OCI-LY1 (cell line): ENCODE results near the gene PPP1R27.

Experiments used
- EZH2 ChIP-seq: fragments of 200-600 bp; sonication (generic), shearing (Covaris generic); IDR thresholded peaks from 2 replicates; pipeline ENCODE4 v1.8.0; 2017; ENCODE audit warnings: borderline replicate concordance, mixed run types, mild to moderate bottlenecking, antibody characterized with exemption, low read length, moderate library complexity, mixed read lengths
- TF ChIP-seq, protein P1 (sequence below): fragments of 200-600 bp; sonication (generic), shearing (Covaris generic); IDR thresholded peaks from 2 replicates; pipeline ENCODE4 v1.5.1; 2017; ENCODE audit warnings: mild to moderate bottlenecking, antibody characterized with exemption, low read length, moderate library complexity, mixed read lengths

DNA sequence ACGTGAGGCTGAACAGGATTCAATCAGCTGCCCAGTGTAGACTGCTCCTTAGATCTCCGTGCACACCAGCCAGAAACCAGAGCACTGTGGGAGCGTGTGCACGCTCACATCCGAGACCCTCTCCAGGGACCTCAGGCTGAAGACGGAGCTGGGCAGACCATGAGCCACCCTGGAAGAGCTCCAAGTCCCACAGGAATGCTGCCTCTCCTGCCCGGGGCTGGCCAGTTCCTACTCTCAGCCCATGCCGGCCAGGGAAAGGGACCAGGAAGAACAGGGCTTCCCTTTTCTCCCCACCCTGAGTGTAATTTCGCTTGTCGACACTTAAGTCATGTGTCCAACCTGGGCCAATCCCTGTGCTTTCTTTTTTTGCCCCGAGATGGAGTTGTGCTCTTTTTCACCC is 49.7 kb upstream of the PPP1R27 start:
- TF ChIP-seq, protein P1, sequence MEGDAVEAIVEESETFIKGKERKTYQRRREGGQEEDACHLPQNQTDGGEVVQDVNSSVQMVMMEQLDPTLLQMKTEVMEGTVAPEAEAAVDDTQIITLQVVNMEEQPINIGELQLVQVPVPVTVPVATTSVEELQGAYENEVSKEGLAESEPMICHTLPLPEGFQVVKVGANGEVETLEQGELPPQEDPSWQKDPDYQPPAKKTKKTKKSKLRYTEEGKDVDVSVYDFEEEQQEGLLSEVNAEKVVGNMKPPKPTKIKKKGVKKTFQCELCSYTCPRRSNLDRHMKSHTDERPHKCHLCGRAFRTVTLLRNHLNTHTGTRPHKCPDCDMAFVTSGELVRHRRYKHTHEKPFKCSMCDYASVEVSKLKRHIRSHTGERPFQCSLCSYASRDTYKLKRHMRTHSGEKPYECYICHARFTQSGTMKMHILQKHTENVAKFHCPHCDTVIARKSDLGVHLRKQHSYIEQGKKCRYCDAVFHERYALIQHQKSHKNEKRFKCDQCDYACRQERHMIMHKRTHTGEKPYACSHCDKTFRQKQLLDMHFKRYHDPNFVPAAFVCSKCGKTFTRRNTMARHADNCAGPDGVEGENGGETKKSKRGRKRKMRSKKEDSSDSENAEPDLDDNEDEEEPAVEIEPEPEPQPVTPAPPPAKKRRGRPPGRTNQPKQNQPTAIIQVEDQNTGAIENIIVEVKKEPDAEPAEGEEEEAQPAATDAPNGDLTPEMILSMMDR: no peak
- TF ChIP-seq EZH2: no peak
